IMR-90 (cell line): Measurements from ENCODE around the gene INHA. TPM values are rescaled to one million over a fixed set of nuclear protein-coding genes. Genes with fewer than 3 reads are reported as not detected.
A peak's percentile ranks its signal among the peaks of the same experiment; 100 is the strongest.

ENCODE experiments used
- ATAC-seq: fragments of 200-7000 bp; cut with Tn5 transposase; 2 replicates; pipeline ENCODE4 v1.9.1; 2020; ENCODE audit warnings: low read depth, mild to moderate bottlenecking, moderate library complexity
- BruUV-seq: library from RNA; stranded (reverse); fragments of 400-500 nt; replicated peaks from 2 replicates; lab custom pipeline; 2021; lab: Mats Ljungman, UMichigan
- CTCF ChIA-PET: fragments of 300-600 bp; formaldehyde crosslinking; extraction: SDS; loops from one replicate; lab custom pipeline; 2021; ENCODE audit warnings: antibody characterized with exemption; lab: Yijun Ruan, JAX
- POLR2A ChIA-PET: fragments of 300-600 bp; sonication (Branson Sonifier 250); formaldehyde crosslinking; loops from one replicate; lab custom pipeline; 2022; ENCODE audit warnings: antibody characterized with exemption; ENCODE audit not compliant: unreplicated experiment; lab: Charles Lee
- DNase-seq: peaks from one replicate; pipeline ENCODE4 v3.0.0; 2013
- H2AFZ ChIP-seq: replicated peaks from 2 replicates; pipeline ENCODE3; 2013; ENCODE audit warnings: low read length, mild to moderate bottlenecking; ENCODE audit not compliant: poor library complexity
- H2AK5ac ChIP-seq: 2 replicates; pipeline ENCODE4 v1.6.1; 2013; ENCODE audit warnings: low read depth, low read length, inconsistent platforms
- H2AK9ac ChIP-seq: replicated peaks from 2 replicates; pipeline ENCODE3; 2013; ENCODE audit warnings: mild to moderate bottlenecking, low read depth, low read length, moderate library complexity; ENCODE audit not compliant: poor library complexity
- H2BK120ac ChIP-seq: 2 replicates; pipeline ENCODE4 v1.6.1; 2013; ENCODE audit warnings: low read depth, low read length, inconsistent platforms
- H2BK15ac ChIP-seq: 3 replicates; pipeline ENCODE4 v1.6.1; 2013; ENCODE audit warnings: low read depth, low read length, inconsistent platforms
- H2BK20ac ChIP-seq: 2 replicates; pipeline ENCODE4 v1.6.1; 2013; ENCODE audit warnings: low read depth, mild to moderate bottlenecking, inconsistent platforms, low read length, moderate library complexity
- H2BK5ac ChIP-seq: 2 replicates; pipeline ENCODE4 v1.6.1; 2013; ENCODE audit warnings: mild to moderate bottlenecking, low read depth, low read length, inconsistent platforms; ENCODE audit not compliant: poor library complexity, severe bottlenecking
- H3K14ac ChIP-seq: replicated peaks from 2 replicates; pipeline ENCODE4 v1.6.1; 2013; ENCODE audit warnings: low read depth, low read length, inconsistent platforms
- H3K18ac ChIP-seq: 2 replicates; pipeline ENCODE4 v1.6.1; 2013; ENCODE audit warnings: low read depth, low read length, control low read depth
- H3K23ac ChIP-seq: 2 replicates; pipeline ENCODE4 v1.6.1; 2013; ENCODE audit warnings: low read depth, low read length, inconsistent platforms
- H3K27ac ChIP-seq: 2 replicates; pipeline ENCODE4 v1.5.1; 2013; ENCODE audit warnings: mild to moderate bottlenecking, control low read depth, low read length; ENCODE audit not compliant: insufficient read depth
- H3K27me3 ChIP-seq: 2 replicates; pipeline ENCODE4 v1.6.1; 2013; ENCODE audit warnings: low read length; ENCODE audit not compliant: control insufficient read depth, insufficient read depth
- H3K36me3 ChIP-seq: 2 replicates; pipeline ENCODE4 v1.6.1; 2013; ENCODE audit warnings: low read length, mixed read lengths; ENCODE audit not compliant: control insufficient read depth, insufficient read depth
- H3K4ac ChIP-seq: 2 replicates; pipeline ENCODE4 v1.6.1; 2013; ENCODE audit warnings: low read depth, low read length, inconsistent platforms
- H3K4me1 ChIP-seq: 2 replicates; pipeline ENCODE4 v1.6.1; 2013; ENCODE audit warnings: low read length, mixed read lengths; ENCODE audit not compliant: control insufficient read depth, insufficient read depth
- H3K4me2 ChIP-seq: 2 replicates; pipeline ENCODE4 v1.6.1; 2013; ENCODE audit warnings: low read depth, mild to moderate bottlenecking, control low read depth, low read length, moderate library complexity
- H3K4me3 ChIP-seq: 2 replicates; pipeline ENCODE4 v1.5.1; 2013; ENCODE audit warnings: low read depth, mild to moderate bottlenecking, control low read depth, low read length, moderate library complexity; ENCODE audit not compliant: insufficient read depth
- H3K56ac ChIP-seq: 2 replicates; pipeline ENCODE4 v1.6.1; 2013; ENCODE audit warnings: low read length, inconsistent platforms; ENCODE audit not compliant: insufficient read depth; ENCODE audit errors: extremely low read depth
- H3K79me1 ChIP-seq, 2 experiments: 2 replicates each; pipeline ENCODE4 v1.6.1; 2013; ENCODE audit warnings: low read length in 2 of 2, inconsistent platforms in 1 of 2, low read depth in 1 of 2
- H3K9ac ChIP-seq: 2 replicates; pipeline ENCODE4 v1.6.1; 2013; ENCODE audit warnings: low read depth, low read length, control low read depth
- H3K9me1 ChIP-seq: 2 replicates; pipeline ENCODE4 v1.6.1; 2013; ENCODE audit warnings: low read length, inconsistent platforms; ENCODE audit not compliant: insufficient read depth
- H3K9me3 ChIP-seq: 2 replicates; pipeline ENCODE4 v1.6.1; 2013; ENCODE audit warnings: low read length; ENCODE audit not compliant: control insufficient read depth, insufficient read depth
- H4K20me1 ChIP-seq: 2 replicates; pipeline ENCODE4 v1.6.1; 2013; ENCODE audit warnings: low read length, inconsistent platforms; ENCODE audit not compliant: insufficient read depth
- H4K5ac ChIP-seq: 2 replicates; pipeline ENCODE4 v1.6.1; 2013; ENCODE audit warnings: mild to moderate bottlenecking, low read depth, low read length, control low read depth
- H4K8ac ChIP-seq, 2 experiments: 2 replicates each; pipeline ENCODE4 v1.6.1; 2013; ENCODE audit warnings: low read depth in 2 of 2, low read length in 2 of 2, control low read depth in 1 of 2, inconsistent platforms in 1 of 2
- H4K91ac ChIP-seq: 2 replicates; pipeline ENCODE4 v1.6.1; 2013; ENCODE audit warnings: low read depth, low read length, inconsistent platforms; ENCODE audit not compliant: insufficient read depth
- CHD1 ChIP-seq: IDR thresholded peaks from 2 replicates; pipeline ENCODE4 v1.6.1; 2012; ENCODE audit warnings: low read depth, low read length, improper control_type of control experiment
- MXI1 ChIP-seq: IDR thresholded peaks from 2 replicates; pipeline ENCODE4 v1.6.1; 2012; ENCODE audit warnings: low read depth, mild to moderate bottlenecking, low read length, moderate library complexity, borderline replicate concordance
- NFE2L2 ChIP-seq: fragments of 150-350 bp; IDR thresholded peaks from 2 replicates; pipeline ENCODE4 v1.6.1; 2016; ENCODE audit warnings: low read depth, mild to moderate bottlenecking, low read length
- POLR2A ChIP-seq: IDR thresholded peaks from 2 replicates; pipeline ENCODE4 v1.6.1; 2012; ENCODE audit warnings: mild to moderate bottlenecking, low read depth, low read length
- SMC3 ChIP-seq: fragments of 150-350 bp; IDR thresholded peaks from 2 replicates; pipeline ENCODE4 v1.6.1; 2016; ENCODE audit warnings: low read depth, mild to moderate bottlenecking, antibody characterized with exemption, low read length, moderate library complexity
- WGBS, 2 experiments: methylation state at CpG; one replicate each; pipeline versions ENCODE4 v1.1.5 to v1.1.7; 2013; ENCODE audit warnings: missing lambda C conversion rate in 2 of 2; ENCODE audit not compliant: insufficient read length in 1 of 2; ENCODE audit errors: extremely low coverage in 2 of 2; 5-methylcytosine and 5-hydroxymethylcytosine counted together
- dilution Hi-C: fragments of 300-500 bp; cut with HindIII; formaldehyde crosslinking; loops from one replicate; pipeline ENCODE4 v1.14.3; 2018; ENCODE audit warnings: low sequenced_read_pairs; ENCODE audit not compliant: unreplicated experiment
- in situ Hi-C: fragments of 300-500 bp; cut with MboI; formaldehyde crosslinking; loops from 3 replicates; pipeline ENCODE4 v1.14.3; 2019; ENCODE audit warnings: low sequenced_read_pairs, inconsistent platforms, mixed read lengths
- intact Hi-C: fragments of 100-400 bp; cut with micrococcal nuclease; formaldehyde crosslinking; loops from 2 replicates; pipeline ENCODE4 v1.10.0; 2022
- polyA plus RNA-seq, 3 experiments: library from polyadenylated mRNA; depleted of rRNA; stranded (reverse); fragments of >200 nt; gene quantifications; 2 replicates each; pipeline ENCODE4 v1.2.3, GENCODE V29; 2012; ENCODE audit warnings: low replicate concordance in 1 of 3
- total RNA-seq: library from RNA; depleted of rRNA; stranded (reverse); fragments of >200 nt; gene quantifications from 2 replicates; pipeline ENCODE4 v1.2.3, GENCODE V29; 2012

INHA gene
- total and polyA plus RNA-seq, 2 of the 4 experiments (the other 2 are of a cell fraction), result 0.96 TPM; not detected in 1

- peaks cover 8% of the 10 kb centered on the region; the same call in 1 of the 2 replicates for H3K9me1 ChIP-seq
- ChIA-PET POLR2A (interaction anchor here (0.5 to 0.9 kb wide), 2 partner anchors 13 to 108 kb away, joined by 5 to 6 read pairs; no protein-coding TSS in a partner anchor), CTCF (no interaction called here)
- peaks cover 8% of the 10 kb centered on the region; the same call in 1 of the 2 replicates for H4K20me1 ChIP-seq
- H3K4me1 ChIP-seq, result peaks cover 10% of the 10 kb centered on the region
- H2AK5ac ChIP-seq, result no peak overlapping the region; the same call in 1 of the 2 replicates
- no peak overlapping the region for H3K56ac ChIP-seq
- H3K27me3 ChIP-seq, result peaks cover 6% of the 10 kb centered on the region
- peak overlapping the region; percentile 94 for H2AK9ac ChIP-seq
- H3K4me3 ChIP-seq, result peak overlapping the region; percentile 94
- no peak overlapping the region for H2BK15ac ChIP-seq
- peak overlapping the region; percentile 92 for H3K9ac ChIP-seq
- peak overlapping the region; percentile 66 to 76; a peak in 3 of 4 replicates for H4K8ac ChIP-seq
- peak overlapping the region; percentile 73 for H4K5ac ChIP-seq
- DNase-seq, result peak; percentile 12
- peak overlapping the region; percentile 62; the same call in 1 of the 2 replicates for H4K91ac ChIP-seq
- intact Hi-C loops, result loop anchor here (1.0 kb wide), 1 partner anchor 71 kb away; no protein-coding TSS in a partner anchor
- BruUV-seq, result no TSS peak
- TF ChIP-seq POLR2A (no peak), CHD1 (no peak), SMC3 (no peak), MXI1 (0 out of 2 replicates have a peak, but pooled peaks have one; percentile 14), NFE2L2 (no peak)
- H3K79me1 ChIP-seq, result peaks cover 11 to 18% of the 10 kb centered on the region in 2 experiments
- no peaks in the 10 kb centered on the region for H3K9me3 ChIP-seq
- ATAC-seq, result peak; percentile 60
- no peak overlapping the region for H3K23ac ChIP-seq
- H3K36me3 ChIP-seq, result peaks cover 15% of the 10 kb centered on the region; the same call in 1 of the 2 replicates
- peak overlapping the region; percentile 94 for H3K27ac ChIP-seq
- peak overlapping the region; percentile 94 for H3K14ac ChIP-seq
- peak overlapping the region; percentile 60; the same call in 1 of the 2 replicates for H3K18ac ChIP-seq
- dilution Hi-C loops, result no loop called here
- H2BK20ac ChIP-seq, result no peak overlapping the region
- in situ Hi-C loops, result no loop called here
- WGBS, 2 experiments, result 0% methylated on average over 14 of the region's 55 CpGs; no CpG with 5 or more reads in 1 of the 2 experiments
- peak overlapping the region; percentile 81 for H2BK5ac ChIP-seq
- 0 out of 2 replicates have a peak overlapping the region, but pooled peaks have one; percentile 48 for H2BK120ac ChIP-seq
- H3K4me2 ChIP-seq, result peak overlapping the region; percentile 75
- H2AFZ ChIP-seq, result peak overlapping the region; percentile 97
- H3K4ac ChIP-seq, result peak overlapping the region; percentile 86
These were observed 1.2 kb upstream of the INHA start for GRCh38 chr2:219570924-219571310.
